K562 (cell line): ENCODE measurements around the gene RNF213. TPM values are rescaled to one million over a fixed set of nuclear protein-coding genes. Genes with fewer than 3 reads are reported as not detected.

Experiments used
- ATAC-seq: fragments of 200-7000 bp; cut with Tn5 transposase; 3 replicates; pipeline ENCODE4 v1.9.1; 2020; ENCODE audit warnings: moderate library complexity
- BruUV-seq: library from RNA; stranded (reverse); fragments of 400-500 nt; replicated peaks from 2 replicates; lab custom pipeline; 2021; lab: Mats Ljungman, UMichigan
- CTCF ChIA-PET: fragments of 300-600 bp; formaldehyde crosslinking; extraction: SDS; loops from one replicate; lab custom pipeline; 2021; ENCODE audit warnings: low intra/inter-chr PET ratio; lab: Yijun Ruan, JAX
- POLR2A ChIA-PET: fragments of 300-600, 350-650 bp; sonication (Branson Sonifier 250); formaldehyde crosslinking; extraction: SDS; loops from one replicate; lab custom pipeline; 2021; ENCODE audit warnings: antibody characterized with exemption, inconsistent platforms; lab: Yijun Ruan, JAX
- DNase-seq, 4 experiments: peaks; one replicate each; pipeline versions ENCODE4 v3.0.0 to v3.0.0-alpha.2; 2011 to 2018; ENCODE audit warnings: low spot score in 3 of 4, mixed read lengths in 3 of 4; ENCODE audit errors: extremely low read depth in 1 of 4
- FAIRE-seq: peaks from 2 replicates; lab custom pipeline; 2011; peaks lifted over from hg19 to GRCh38; lab: Jason Lieb, UNC
- H2AFZ ChIP-seq: 2 replicates; pipeline ENCODE4 v1.6.0; 2011; ENCODE audit warnings: low read depth, low read length, control low read depth, inconsistent platforms
- H3K27ac ChIP-seq: fragments of 200-600 bp; 3 replicates; pipeline ENCODE4 v1.8.0; 2011; ENCODE audit warnings: low read depth, mild to moderate bottlenecking, control low read depth, inconsistent platforms, low read length, moderate library complexity, mixed read lengths; ENCODE audit errors: extremely low read depth
- H3K27me3 ChIP-seq, 2 experiments: fragments of 300-600 bp in 1 of 2; 2 replicates in 1 of 2; 3 replicates in 1 of 2; pipeline versions ENCODE4 v1.6.0 to v1.8.0; 2011; ENCODE audit warnings: inconsistent platforms in 2 of 2, low read length in 2 of 2, mild to moderate bottlenecking in 1 of 2, mixed read lengths in 1 of 2, moderate library complexity in 1 of 2; ENCODE audit not compliant: control insufficient read depth in 2 of 2, insufficient read depth in 2 of 2
- H3K36me3 ChIP-seq: fragments of 300-600 bp; 3 replicates; pipeline ENCODE4 v1.8.0; 2011; ENCODE audit warnings: mild to moderate bottlenecking, low read length, inconsistent platforms; ENCODE audit not compliant: control insufficient read depth, insufficient read depth
- H3K4me1 ChIP-seq, 2 experiments: fragments of 200-600 bp in 1 of 2; replicated peaks in 1 of 2; 2 replicates in 1 of 2; 3 replicates in 1 of 2; pipeline versions ENCODE4 v1.5.1 to v1.8.0; 2011; ENCODE audit warnings: inconsistent platforms in 2 of 2, low read length in 2 of 2, mild to moderate bottlenecking in 1 of 2, mixed read lengths in 1 of 2, moderate library complexity in 1 of 2; ENCODE audit not compliant: control insufficient read depth in 2 of 2, insufficient read depth in 2 of 2
- H3K4me2 ChIP-seq: 2 replicates; pipeline ENCODE4 v1.6.1; 2011; ENCODE audit warnings: low read length, control low read depth, inconsistent platforms, mixed read lengths; ENCODE audit not compliant: insufficient read depth
- H3K4me3 ChIP-seq: fragments of 200-600 bp; sonication (generic), shearing (Covaris generic); 2 replicates; pipeline ENCODE4 v1.5.1; 2016; ENCODE audit warnings: control low read depth, inconsistent platforms
- H3K79me2 ChIP-seq: fragments of 200-600 bp; 3 replicates; pipeline ENCODE4 v1.8.0; 2011; ENCODE audit warnings: low read length, inconsistent platforms; ENCODE audit not compliant: control insufficient read depth, insufficient read depth
- H3K9ac ChIP-seq, 2 experiments: 2 replicates each; pipeline versions ENCODE4 v1.6.0 to v1.6.1; 2011; ENCODE audit warnings: low read depth in 2 of 2, low read length in 2 of 2, control low read depth in 1 of 2, inconsistent platforms in 1 of 2, mild to moderate bottlenecking in 1 of 2, mixed read lengths in 1 of 2; ENCODE audit not compliant: insufficient read depth in 1 of 2
- H3K9me1 ChIP-seq: one replicate; pipeline ENCODE4 v1.6.0; 2011; ENCODE audit warnings: inconsistent platforms, mild to moderate bottlenecking, low read length, moderate library complexity; ENCODE audit not compliant: control insufficient read depth, insufficient read depth
- H3K9me3 ChIP-seq: replicated peaks from 2 replicates; pipeline ENCODE4 v1.5.1; 2011; ENCODE audit warnings: low read depth, low read length, inconsistent platforms; ENCODE audit not compliant: control insufficient read depth, insufficient read depth
- H4K20me1 ChIP-seq: replicated peaks from 2 replicates; pipeline ENCODE4 v1.6.1; 2011; ENCODE audit warnings: low read length, inconsistent platforms, mixed read lengths; ENCODE audit not compliant: control insufficient read depth, insufficient read depth
- BHLHE40 ChIP-seq: IDR thresholded peaks from 2 replicates; pipeline ENCODE4 v1.6.1; 2011; ENCODE audit warnings: low read length, improper control_type of control experiment
- CBX1 ChIP-seq: sonication (generic); IDR thresholded peaks from 2 replicates; pipeline ENCODE4 v1.6.1; 2016; ENCODE audit warnings: antibody characterized with exemption, low read depth, mild to moderate bottlenecking
- NR1H2 ChIP-seq: sonication (generic); formaldehyde crosslinking; IDR thresholded peaks from 2 replicates; pipeline ENCODE4 v1.4.0; 2020; ENCODE audit warnings: mild to moderate bottlenecking, missing genetic modification reagents
- PTTG1 ChIP-seq: fragments of 450-650 bp; IDR thresholded peaks from 2 replicates; pipeline ENCODE4 v1.6.1; 2016; ENCODE audit warnings: low read depth, mild to moderate bottlenecking, missing genetic modification characterization, missing compliant biosample characterization
- RB1 ChIP-seq: fragments of 450-650 bp; IDR thresholded peaks from 2 replicates; pipeline ENCODE4 v1.6.1; 2017; ENCODE audit warnings: low read depth, mild to moderate bottlenecking
- WGBS: fragments of 100-300 bp; shearing (Covaris generic); methylation state at CpG from one replicate; pipeline ENCODE4 v1.1.6; 2016; ENCODE audit warnings: low coverage, mixed read lengths; ENCODE audit not compliant: insufficient coverage; ENCODE audit errors: missing lambda C conversion rate; 5-methylcytosine and 5-hydroxymethylcytosine counted together
- in situ Hi-C: fragments of 300-500 bp; cut with MboI; formaldehyde crosslinking; loops from 4 replicates; pipeline ENCODE4 v1.15.0; 2018; ENCODE audit warnings: inconsistent platforms, mixed read lengths
- intact Hi-C: fragments of 100-400 bp; cut with micrococcal nuclease; formaldehyde crosslinking; loops from 2 replicates; pipeline ENCODE4 v1.14.2; 2022
- polyA plus RNA-seq, 8 experiments: library from polyadenylated mRNA; depleted of rRNA in 4 of 8; stranded (reverse) in 5 of 8; unstranded in 3 of 8; fragments of >200 nt; fragmentation: Nextera tagmentation in 2 of 8; fragmentation: Illumina TruSeq in 1 of 8; extraction: Ambion mirVana in 2 of 8; extraction: Trizol in 1 of 8; gene quantifications; 2 replicates each; pipeline versions ENCODE4 v1.2.1 to v1.2.3, GENCODE V29; 2011 to 2014; ENCODE audit warnings: inconsistent platforms in 1 of 8, missing spikeins in 1 of 8
- total RNA-seq, 7 experiments: library from RNA; depleted of rRNA in 6 of 7; stranded (reverse); fragments of >200 nt in 6 of 7; fragmentation: Illumina TruSeq in 2 of 7; extraction: Trizol in 2 of 7; gene quantifications; 2 replicates each; pipeline versions ENCODE4 v1.2.1 to v1.2.3, GENCODE V29; 2011 to 2021; ENCODE audit warnings: low replicate concordance in 1 of 7
- TF ChIP-seq, protein P1 (sequence below): fragments of 450-650 bp; formaldehyde crosslinking; IDR thresholded peaks from 2 replicates; pipeline ENCODE4 v1.4.0; 2022; ENCODE audit warnings: mild to moderate bottlenecking, moderate library complexity
- TF ChIP-seq, protein P2 (sequence below): fragments of 450-650 bp; IDR thresholded peaks from 2 replicates; pipeline ENCODE4 v1.6.1; 2016; ENCODE audit warnings: low read depth, mild to moderate bottlenecking, moderate library complexity

RNF213 gene
- total and polyA plus RNA-seq, 9 of the 15 experiments (the other 6 are each of a cell fraction or from before 2014, with no cell fraction given) = 5.3 to 33.6 (median 17.9) TPM

DNA sequence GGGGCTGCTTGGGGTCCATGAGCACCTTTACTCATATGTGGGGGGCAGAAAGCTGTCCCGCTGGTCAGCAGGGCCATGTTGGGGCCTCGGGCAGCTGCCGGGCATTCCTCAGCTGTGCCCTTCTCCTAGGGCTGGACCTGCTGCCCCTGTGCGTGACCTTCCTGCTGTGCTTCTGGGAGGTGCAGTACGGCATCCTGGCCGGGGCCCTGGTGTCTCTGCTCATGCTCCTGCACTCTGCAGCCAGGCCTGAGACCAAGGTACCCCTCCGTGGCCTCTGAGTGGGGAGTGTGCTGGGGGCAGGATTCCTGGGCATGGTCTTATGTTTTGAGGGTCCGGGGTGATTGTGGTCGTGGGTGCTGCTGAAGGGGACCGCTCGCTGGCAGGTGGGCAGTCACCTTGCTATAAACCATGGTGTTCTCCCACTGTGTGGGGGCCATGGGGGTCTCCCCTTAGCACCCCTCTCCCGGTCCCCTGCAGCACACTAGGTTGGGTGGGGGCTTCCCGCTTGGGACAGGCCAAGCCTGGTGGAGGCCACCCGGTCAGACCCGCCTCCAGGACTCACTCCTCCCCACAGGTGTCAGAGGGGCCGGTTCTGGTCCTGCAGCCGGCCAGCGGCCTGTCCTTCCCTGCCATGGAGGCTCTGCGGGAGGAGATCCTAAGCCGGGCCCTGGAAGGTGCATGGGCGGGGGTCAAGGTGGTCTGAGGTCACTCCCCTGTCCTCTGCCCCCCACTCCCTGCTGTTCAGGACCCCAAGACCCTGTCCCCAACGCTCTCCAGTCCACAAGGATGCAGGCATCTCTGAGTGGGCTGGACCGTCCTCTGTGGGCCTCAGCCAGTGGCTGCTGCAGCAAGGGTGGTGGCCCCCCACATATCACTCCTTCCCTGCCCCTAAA is 12.4 kb upstream of the RNF213 start (continued):
- TF ChIP-seq PTTG1 (tag) = no peak
- TF ChIP-seq, protein P1, sequence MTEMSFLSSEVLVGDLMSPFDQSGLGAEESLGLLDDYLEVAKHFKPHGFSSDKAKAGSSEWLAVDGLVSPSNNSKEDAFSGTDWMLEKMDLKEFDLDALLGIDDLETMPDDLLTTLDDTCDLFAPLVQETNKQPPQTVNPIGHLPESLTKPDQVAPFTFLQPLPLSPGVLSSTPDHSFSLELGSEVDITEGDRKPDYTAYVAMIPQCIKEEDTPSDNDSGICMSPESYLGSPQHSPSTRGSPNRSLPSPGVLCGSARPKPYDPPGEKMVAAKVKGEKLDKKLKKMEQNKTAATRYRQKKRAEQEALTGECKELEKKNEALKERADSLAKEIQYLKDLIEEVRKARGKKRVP (CRISPR knock-in tag) = no peak

DNA sequence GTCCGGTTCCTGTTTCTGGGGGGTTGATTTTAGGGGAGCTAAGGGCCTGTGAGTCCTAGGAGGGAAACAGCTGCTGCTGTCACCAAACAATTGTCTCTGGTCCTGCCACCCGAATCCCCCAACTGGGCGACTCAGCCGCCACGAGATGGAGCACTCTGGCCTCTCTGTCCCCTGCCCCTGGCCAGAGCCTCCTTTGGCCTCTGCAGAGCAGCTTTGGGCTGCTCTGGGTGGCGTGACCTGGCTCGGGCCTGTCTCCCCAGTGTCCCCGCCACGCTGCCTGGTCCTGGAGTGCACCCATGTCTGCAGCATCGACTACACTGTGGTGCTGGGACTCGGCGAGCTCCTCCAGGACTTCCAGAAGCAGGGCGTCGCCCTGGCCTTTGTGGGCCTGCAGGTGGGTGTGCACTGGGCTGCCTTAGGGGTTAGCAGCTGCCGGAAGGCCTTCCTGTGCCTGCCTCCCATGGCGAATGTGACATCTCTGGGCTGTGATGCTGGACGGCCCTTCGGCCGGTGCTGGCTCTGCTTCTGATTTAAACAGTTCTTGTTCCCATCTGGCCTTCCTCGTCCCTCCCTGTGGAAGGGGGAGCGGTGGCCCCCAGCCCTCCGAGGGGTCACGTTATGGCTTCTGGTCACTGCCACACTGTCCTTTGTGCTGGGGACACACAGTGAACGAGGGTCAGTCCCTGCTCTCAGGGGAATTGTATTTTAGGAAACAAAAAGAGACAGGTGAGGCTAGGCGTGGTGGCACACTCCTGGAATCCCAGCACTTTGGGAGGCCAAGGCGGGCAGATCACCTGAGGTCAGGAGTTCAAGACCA is 11.6 kb upstream of the RNF213 start:
- no peaks in the 10 kb centered on the region for H3K9me3 ChIP-seq
- no peaks in the 10 kb centered on the region for H3K9me1 ChIP-seq
- FAIRE-seq (no peak), ATAC-seq (peak; percentile 88), DNase-seq (peak in 3 of 4 experiments; percentile 21 to 54 (median 46))
- H2AFZ ChIP-seq = peak overlapping the region; percentile 58; the same call in 1 of the 2 replicates
- H3K9ac ChIP-seq = peak overlapping the region in 1 of 2 experiments; percentile 84; a peak in 2 of 4 replicates
- intact Hi-C loops = no loop called here
- ChIA-PET POLR2A (interaction anchor here (0.6 kb wide), 1 partner anchor 1690 kb away, joined by 3 read pairs; no protein-coding TSS in a partner anchor), CTCF (no interaction called here)
- H3K4me3 ChIP-seq = no peak overlapping the region
- no peaks in the 10 kb centered on the region for H3K27me3 ChIP-seq
- no peaks in the 10 kb centered on the region for H4K20me1 ChIP-seq
- H3K36me3 ChIP-seq = no peaks in the 10 kb centered on the region
- no peak overlapping the region for H3K4me2 ChIP-seq
- in situ Hi-C loops = no loop called here
- H3K4me1 ChIP-seq = peaks cover 10 to 57% of the 10 kb centered on the region in 2 experiments
- no TSS peak for BruUV-seq
- no peak overlapping the region for H3K27ac ChIP-seq
- 67% methylated on average over 24 of the region's 26 CpGs for WGBS
- no peaks in the 10 kb centered on the region for H3K79me2 ChIP-seq
- TF ChIP-seq RB1 (peak; percentile 51; the same call in 1 of the 2 replicates), NR1H2 (CRISPR knock-in tag) (no peak), CBX1 (no peak), BHLHE40 (0 out of 2 replicates have a peak, but pooled peaks have one; percentile 33)
- TF ChIP-seq, protein P2, sequence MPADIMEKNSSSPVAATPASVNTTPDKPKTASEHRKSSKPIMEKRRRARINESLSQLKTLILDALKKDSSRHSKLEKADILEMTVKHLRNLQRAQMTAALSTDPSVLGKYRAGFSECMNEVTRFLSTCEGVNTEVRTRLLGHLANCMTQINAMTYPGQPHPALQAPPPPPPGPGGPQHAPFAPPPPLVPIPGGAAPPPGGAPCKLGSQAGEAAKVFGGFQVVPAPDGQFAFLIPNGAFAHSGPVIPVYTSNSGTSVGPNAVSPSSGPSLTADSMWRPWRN = no peak
